COR-L47 (cell line): ENCODE measurements around the gene PACRG.

ENCODE experiments used
- DNase-seq: peaks from one replicate; lab custom pipeline; 2025; lab: John Stamatoyannopoulos, UW

Gene PACRG

DNA sequence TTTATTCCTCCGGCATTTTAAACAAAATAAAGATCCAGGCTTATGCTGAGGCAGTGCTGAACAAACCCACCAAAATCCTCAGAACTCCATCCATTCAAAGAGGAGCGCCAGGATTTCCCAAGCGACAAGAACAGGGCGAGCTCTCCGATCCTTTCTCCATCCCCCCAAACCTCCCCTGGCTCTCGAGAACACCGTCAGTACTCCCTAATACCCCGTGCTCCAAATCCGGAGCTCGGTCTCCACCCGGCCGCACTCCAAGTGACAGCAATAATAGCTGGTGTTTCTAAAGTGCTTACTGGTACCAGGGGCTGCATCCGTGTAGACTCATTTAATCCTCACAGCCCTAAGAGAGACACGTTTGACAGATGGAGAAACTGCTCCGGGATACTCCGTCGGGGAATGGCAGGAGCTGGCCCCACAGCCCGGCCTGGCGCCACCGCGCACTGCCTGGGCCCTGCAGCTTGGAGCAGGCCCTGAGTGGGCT lies 409.7 kb downstream of the PACRG start:
- no peak for DNase-seq

DNA sequence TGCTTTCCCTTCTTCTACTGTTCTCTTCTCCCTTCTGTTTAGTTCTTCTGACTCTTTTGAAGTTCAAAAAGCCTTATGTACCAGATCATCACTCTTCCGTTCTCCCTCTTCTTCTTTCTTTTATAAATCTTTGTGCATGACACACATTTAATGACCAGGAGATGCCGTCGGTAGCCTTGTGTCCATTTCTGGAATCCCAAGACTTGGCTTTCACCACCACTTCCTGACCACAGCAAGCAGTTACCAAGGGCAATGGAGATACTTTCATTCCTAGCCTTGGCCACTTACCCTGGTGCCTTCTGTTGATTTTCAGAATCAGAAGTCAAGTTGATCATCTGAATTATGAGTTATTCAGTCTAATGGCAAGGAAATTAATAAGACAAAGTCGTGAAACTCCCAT lies 418.3 kb downstream of the PACRG start:
- DNase-seq = no peak

DNA sequence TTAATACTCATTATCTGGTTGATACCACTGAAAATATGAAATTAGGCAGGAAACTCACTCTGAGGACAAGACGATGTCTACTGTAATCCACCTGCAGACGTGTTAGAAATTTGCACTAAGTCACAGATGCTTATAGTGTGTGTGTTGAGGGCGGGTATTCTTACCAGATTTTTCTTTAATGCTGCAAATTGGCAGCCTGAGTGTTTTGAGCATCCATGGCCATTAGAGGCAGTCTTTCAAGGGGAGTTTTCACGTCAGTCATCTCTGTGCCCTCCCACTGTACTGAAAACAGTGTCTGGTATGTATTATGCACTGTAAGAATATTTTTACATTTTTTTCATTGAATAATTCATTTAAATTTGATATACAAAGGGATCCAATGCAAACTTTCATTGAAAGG lies 420.2 kb downstream of the PACRG start:
- no peak for DNase-seq

DNA sequence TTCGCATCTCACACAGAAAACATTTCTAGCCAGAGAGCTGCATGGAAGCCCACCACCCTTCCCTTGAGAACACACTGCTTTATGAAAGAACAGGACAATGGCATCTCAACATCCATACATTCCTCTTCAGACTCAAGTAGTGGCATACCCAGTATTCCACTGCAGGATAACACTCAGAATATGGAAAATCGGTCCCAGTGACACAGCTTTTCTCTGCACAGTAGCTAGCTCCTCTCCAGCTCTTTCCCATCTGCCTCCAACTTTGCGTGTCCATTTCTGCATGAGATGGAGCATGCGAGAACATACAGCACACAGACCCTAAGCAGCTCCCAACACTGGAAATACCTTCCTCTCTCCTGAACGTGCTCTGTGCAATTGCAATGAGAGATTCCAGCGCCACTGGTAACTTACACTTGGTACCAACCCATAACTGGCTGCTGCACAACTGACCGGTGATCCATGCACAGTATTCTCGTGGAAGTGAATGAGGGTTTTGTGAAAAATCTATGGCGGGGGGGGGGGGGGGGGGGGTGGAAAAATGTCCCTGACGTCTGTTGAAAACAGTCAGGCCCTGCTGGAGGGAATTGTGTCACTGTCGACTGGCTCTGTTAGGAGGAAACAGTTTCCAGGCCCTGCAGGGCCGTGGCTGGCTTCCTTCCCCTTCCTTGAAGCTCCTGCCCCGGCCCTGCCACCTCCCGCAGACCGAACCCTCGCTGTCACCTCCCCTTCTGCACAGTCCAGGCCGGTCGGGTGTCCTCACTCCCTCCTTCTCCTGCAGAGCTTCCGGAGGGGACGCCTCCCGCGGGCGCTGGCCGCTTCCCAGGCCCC lies 420.9 kb downstream of the PACRG start:
- DNase-seq = no peak

DNA sequence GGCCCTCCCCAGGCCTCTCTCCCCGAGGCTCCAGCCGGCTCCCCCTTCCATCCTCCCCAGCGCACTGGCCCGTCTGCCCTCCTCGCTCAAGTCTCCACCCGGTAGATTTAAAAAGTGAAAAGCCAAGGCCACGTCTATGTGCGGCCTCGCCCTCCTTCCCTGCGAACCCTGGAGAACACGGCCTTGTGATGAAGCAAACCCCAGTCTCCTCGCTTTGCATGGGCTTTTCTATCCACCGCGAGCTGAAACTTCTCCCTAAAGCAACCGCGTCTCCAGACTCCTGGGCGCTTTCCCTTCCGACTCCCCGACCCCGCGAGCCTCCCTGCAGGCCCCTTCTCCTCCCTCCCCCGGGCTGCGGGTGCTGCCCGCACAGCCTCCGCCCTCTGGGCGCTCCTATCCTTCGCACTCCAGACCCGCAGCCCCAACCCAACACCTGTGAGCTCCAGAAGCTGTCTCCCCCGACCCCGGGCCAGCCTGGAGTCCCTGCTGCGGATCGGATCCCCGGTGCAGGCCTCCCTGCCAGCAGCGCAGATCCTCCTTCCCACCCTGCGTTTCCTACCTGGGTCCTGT lies 421.6 kb downstream of the PACRG start:
- DNase-seq = no peak

DNA sequence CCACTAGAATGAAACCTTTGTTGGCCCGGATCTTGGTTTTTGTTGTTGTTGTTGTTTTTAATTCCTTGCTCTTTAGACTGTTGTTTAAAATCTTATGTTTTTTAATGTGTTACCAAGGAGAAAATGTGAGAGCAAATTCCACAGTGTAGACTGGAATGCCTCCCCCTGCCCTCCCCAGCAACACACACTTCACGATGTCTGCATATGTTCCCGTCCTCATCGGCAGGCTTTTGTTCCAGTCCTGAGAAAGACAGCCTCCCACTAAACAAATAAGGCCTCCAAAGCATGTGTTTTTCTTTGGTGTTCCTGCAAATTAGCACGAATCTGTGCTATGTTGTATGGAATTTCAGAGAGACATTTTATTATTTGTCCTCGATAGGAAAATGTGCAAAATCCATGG lies 423.4 kb downstream of the PACRG start:
- DNase-seq = no peak

DNA sequence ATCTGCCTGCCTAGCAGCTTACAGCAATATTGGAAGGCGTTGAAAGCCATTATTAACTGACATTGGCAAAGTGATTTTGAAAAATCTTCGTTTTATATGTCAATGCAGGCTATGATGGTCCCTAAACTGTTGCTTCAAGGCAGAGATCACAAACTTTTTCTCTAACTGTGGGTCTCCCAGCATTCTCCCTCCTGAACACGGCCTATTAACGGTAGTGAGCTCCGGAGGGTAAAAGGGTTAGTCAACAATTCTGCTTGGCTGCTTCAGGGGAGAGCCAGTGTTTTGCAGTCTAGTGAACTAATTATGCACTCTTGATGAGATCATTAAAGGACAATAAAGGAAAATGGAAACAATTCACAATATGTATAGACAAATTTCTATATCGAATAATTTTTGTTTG lies 424.9 kb downstream of the PACRG start:
- DNase-seq = no peak

DNA sequence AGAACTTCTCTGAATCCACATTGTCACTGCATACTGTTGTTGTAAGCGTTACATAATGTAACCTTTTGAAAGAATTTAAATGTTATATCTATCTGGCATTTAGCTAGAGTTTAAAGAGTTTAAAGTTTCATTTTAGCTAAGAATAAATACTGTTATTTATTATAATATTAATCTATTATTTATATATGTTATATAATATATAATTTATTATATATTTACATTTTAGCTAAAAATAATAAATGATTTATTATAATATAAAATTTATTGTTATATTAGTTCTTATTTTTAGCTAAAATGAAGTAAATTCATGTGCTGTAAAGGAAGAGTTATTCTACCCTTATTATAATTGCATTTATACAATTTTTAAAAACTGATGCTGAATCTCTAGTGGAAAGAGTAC lies 431.3 kb downstream of the PACRG start:
- DNase-seq = no peak

DNA sequence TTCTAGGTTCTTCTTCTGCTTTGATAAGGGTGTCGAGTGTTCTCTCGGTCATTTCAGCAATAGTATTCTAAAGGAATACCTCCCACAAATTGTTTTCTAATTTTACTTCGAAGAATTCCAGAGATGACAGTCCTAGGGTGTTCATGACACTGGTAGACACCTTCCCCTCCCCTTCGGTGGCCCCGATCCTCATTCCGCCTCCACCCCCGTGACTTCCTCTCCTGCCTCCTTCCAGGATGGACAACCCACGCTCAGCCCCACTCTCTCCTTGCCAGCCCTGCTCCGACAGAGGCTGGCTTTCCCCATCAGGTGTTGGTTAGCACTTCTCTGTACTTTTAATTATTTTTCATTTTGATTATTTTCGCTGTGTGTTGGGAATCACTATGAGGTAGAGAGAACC lies 431.9 kb downstream of the PACRG start:
- DNase-seq = no peak

DNA sequence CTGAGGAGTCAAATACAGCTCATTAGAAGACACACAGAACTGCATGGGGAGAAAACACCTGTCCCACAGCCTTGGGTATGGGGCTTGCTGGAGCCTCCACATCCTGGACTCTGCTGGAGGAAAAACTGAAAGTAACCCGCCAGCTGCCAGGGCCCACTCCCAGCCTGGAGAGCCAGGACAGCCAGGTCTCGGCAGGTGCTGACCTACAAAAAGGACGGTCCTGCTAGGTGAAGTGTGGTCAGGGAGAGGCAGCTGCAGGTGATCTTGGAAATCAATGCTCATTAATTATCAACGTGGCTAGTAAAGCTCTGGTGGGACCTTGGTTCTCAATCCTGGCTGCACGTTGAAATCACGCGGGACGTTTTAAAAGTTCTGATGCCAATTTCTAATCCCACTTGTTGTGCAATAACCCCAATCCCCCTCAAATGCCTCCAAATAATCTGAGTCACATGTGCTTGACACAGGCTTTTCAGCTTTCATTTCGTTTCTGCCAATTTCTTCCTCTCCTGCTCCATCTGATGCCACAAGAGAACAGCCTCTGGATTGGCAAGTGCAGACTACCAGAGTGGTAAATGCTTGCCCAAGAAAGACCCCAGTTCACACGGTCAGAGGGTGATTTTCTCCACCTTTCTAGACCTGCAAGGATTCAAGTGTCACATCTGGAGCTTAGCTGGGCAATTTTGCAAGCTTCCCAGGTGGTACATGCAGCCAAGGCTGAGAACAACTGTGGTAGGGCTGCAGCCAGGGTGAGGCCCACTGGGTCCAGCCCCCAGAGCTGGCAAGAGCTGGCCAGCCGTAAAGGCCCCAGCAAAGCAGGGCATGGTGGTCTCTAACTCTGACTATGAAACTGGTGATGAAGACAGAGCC lies 434.5 kb downstream of the PACRG start:
- DNase-seq = no peak

DNA sequence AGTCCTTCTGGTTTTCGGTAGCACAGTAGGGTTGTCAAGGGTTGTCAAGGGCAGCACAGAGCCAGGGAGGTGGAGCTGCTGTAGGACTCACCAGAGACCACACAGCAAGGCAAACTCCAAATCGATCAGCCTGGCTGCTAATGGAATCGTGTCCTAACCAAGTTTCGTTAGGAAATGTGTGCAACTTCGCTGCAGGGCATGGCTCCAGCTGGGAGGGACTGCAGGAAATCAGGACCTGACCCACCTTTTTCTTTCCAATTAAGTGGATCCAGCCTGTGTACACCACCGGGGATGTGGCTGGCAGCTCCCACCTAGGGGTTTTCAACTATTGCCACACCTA lies 435.1 kb downstream of the PACRG start:
- DNase-seq = no peak

DNA sequence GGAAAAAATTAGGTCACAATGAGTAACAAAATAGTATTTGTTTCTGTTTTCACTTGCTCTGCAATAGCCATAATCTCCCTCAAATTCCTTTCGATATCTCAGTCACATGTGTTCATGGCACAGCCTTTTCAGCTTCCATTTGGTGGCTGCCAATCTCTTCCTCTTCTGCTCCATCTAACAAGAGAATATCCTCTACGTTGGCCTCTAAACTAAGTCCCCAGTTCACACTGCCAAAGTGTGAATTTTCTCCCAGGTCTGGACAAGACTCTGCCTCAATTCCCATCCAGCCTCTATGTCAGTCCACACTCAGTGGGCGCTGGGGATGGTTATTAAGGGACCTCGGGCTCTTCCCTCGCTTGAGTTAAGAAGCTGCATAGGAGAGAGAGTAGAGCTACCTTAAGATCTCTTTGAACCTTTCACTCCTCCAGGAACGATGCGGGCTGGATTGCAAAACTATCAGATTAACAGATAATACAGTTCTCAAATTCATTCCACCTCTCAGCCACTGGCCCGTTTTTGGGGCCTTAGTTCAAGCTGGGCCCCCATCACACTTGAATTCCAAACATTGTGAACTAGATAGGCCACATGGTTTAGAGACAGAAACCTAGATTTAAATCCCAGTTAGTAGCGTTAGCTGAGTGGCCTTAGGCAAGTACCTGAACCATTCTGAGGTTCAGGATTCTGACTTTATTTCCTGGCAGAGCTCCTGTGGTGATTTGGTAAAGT lies 436.6 kb downstream of the PACRG start:
- no peak for DNase-seq

DNA sequence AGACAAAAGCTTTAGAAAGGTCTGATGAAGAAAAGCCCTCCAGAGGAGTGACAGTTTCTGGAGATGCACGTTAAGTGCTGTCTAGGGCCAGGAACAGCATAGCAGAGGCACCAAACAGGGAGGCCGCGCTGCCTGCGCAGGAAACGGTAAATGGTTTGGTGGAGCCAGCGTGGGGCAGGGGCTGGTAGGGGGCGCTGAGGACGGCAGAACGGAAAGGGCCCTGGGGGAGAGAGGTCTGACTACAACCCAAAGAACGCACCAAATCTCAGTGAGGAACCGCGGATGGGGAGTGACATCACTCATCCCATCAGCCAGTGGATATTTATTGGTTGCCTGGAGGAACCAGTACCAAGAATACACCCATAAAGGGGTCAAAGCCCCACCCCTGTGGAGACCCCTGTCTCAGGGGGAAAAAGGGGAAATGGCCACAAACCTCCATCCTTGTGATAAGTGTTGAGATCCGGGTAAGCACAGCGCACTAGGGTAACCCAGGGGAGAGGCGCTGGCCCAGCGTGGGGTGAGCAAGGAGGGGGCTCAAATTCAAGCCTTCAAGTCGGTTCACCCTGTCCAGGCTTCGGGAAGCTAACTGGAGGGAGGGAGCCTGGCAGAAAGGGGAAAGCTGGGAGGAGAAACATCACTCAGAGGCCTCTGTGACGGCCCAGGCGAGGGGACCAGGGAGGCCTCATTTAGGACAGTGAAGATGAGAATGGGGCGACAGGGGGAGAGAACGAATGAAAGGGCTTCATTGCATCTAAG lies 437.6 kb downstream of the PACRG start:
- DNase-seq = no peak

DNA sequence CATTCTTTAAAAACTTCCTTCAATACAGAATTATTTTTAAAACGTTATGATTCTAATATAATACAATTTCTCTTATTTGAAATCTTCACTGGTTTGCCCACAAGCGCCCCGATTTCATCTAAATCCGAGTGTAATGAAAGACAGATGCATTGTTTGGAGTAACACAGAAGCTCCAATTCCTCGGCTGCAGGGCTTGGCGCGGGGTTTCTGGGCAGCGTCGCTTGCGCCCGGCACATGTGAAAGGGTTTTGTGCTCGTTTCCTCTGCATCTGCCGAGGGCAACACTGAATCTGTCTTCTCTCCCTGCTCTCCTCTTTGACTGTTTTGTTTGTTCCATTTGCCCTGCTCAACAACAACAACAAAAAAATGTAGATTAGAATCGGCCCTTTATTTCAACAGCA lies 438.1 kb downstream of the PACRG start:
- DNase-seq = no peak

DNA sequence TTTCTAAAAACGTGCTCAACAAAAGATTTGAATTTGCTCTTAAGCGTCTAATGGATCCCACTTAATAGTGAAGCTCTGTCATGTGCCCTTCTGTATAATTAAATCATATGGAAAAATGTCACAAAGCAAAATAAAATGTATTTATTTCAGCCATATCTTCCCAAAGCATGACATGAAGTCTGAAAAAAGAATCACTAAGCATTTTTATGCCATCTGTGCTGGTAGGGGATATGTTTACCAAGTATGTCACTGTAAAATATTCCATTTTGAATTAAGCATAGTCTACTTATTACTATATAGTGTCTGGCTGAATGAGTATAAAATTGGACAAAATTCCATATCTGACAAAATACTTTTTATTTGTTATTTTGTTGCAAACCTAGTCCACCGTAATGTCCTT lies 438.7 kb downstream of the PACRG start:
- no peak for DNase-seq

DNA sequence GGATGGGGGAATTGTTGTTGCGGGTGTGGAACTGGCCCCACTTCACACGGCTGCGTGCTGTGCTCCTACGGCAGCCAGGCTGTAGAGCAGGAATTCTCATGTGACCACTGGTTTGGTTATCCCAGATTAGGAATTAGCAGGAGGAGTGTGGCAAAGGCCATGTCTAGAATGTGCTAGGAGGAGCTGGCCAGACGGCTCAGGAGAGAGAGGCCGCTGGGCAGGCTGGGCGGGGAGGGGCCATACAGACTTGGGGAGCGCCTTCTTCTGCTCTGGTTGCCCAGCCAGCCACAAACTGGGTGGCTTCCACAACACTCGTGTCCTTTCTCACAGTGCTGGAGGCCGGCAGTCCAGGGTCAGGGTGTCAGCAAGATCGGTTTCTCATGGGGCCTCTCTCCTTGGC lies 441.7 kb downstream of the PACRG start:
- no peak for DNase-seq

DNA sequence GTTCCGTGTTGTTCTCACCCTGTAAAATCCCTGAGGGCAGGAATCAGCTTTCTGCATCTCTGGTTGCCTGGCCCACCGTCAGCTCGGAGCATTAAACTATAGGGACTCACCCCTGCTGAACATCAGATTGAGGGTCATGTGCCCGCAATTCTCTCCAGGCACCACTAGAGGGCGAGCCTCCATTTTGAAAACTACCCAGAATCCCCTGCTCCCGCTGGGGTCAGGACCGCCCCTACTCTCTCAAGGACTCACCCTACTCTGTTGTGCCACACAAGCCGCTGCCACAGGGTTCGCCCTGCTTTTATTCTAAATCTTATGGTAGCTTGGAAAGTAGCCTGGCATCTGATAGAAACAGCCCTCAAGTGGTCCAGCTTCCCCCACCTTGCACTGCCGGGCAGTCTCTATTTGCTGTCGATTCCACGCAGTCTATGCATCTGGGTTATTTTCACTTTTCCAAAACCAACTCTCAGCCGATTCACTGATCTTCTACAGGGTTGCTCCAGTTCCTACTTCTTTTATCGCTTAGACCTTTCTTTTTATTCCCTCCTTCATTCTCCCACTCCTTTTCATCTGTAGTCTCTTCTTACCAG lies 442.6 kb downstream of the PACRG start:
- DNase-seq = no peak

DNA sequence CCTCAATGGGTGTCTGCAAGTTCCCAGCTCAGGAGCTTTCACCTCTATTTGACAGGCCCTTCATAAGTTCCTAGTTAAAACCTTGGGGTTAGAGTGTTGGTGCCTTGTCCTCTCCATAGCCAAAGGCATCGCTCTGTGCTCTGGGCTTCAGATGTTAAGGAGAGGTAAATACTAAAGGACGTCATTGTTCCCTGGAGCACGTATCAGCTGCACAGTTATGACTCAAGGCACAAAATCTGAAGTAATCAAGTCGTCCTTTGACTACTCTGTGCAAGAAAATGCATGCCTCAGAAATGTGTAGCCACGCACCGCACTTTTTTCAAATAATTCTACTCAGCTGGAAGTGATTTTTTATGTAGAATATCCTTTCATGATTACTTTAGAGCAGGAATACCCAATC lies 446.0 kb downstream of the PACRG start:
- DNase-seq = no peak

DNA sequence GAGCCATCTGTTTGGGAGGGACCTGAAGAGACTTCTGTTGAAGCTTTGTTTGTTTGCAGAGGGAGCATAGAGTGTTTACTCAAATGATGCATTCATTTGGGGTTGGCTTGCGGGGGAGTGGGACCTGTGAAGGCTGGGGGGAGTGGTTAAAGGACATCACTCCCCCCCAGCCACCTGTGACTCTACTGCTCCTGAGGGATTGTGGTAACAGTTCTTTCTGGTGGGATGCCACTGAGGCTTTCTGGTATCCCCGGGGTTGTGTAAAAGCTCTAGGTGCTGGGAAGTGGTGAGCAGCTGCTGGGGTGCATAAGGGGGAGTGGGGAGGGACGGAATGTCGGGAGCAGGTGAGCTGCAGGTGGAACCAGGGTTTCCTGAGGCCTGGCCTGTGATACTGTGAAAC lies 447.5 kb downstream of the PACRG start:
- no peak for DNase-seq

DNA sequence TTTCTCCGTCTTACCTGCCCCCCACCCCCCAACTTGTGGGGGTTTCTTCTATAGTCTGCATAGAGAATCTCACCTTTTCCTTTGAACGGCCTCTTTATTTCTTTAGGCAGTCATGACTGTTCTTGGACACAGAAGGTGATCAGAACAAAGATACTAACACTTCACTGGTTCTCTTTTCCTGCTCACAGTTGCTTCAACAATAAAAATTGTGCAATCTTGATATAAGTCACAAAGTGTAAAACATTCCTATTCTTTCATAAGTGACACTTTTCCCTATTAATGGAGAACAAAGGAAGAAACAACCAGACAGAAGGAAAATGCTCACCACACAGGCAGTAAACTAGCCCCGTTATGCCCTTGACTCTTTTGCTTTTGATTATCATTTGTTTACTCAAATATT lies 448.3 kb downstream of the PACRG start:
- no peak for DNase-seq

DNA sequence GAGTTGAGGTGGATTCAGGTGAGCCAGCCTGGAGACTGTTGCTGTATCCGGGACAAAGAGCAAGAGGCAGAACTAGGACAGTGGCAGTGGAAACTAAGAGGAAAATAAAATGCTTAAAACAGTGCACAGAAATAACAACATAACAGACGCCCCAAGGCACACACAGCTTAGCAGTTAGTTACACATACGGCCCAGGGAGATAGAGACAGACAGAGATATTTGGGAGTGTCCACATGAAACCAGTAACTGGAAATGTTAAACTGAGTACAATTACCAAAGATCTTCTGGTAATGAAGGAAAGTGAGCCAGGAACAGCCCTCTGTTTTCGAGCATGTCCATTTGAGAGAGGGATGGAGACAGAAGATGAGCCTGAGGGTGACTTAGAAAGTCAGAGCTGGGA lies 449.2 kb downstream of the PACRG start:
- no peak for DNase-seq
